SH-SY5Y (cell line): Measurements from ENCODE around the gene GFOD1.

Experiments used
- GATA2 ChIP-seq: IDR thresholded peaks from 2 replicates; pipeline ENCODE4 v1.6.1; 2011; ENCODE audit warnings: mild to moderate bottlenecking, low read depth, low read length
- GATA3 ChIP-seq: IDR thresholded peaks from 2 replicates; pipeline ENCODE4 v1.6.1; 2011; ENCODE audit warnings: low read depth, mild to moderate bottlenecking, low read length, moderate library complexity

GRCh38 chr6:13446381-13446780, 41.0 kb downstream of the GFOD1 start:
- TF ChIP-seq GATA2 (no peak), GATA3 (no peak)
